GM12878 (cell line): ENCODE results near the gene LBH. TPM values are rescaled to one million over a fixed set of nuclear protein-coding genes. Genes with fewer than 3 reads are reported as not detected.

Experiments used
- ATAC-seq: fragments of 200-7000 bp; cut with Tn5 transposase; 3 replicates; pipeline ENCODE4 v1.9.1; 2020; ENCODE audit warnings: mild to moderate bottlenecking, moderate library complexity
- BruUV-seq: library from RNA; stranded (reverse); fragments of 400-500 nt; replicated peaks from 2 replicates; lab custom pipeline; 2021; lab: Mats Ljungman, UMichigan
- CTCF ChIA-PET: fragments of 300-600 bp; sonication (Branson Sonifier 250); formaldehyde crosslinking; extraction: SDS; loops from one replicate; lab custom pipeline; 2021; ENCODE audit warnings: inconsistent platforms; lab: Yijun Ruan, JAX
- POLR2A ChIA-PET: fragments of 350-600 bp; formaldehyde crosslinking; extraction: SDS; loops from one replicate; lab custom pipeline; 2021; ENCODE audit warnings: inconsistent platforms; lab: Charles Lee
- RAD21 ChIA-PET: fragments of 300-600 bp; sonication (Branson Sonifier 250); formaldehyde crosslinking; loops from one replicate; lab custom pipeline; 2023; ENCODE audit warnings: antibody characterized with exemption; ENCODE audit not compliant: unreplicated experiment; lab: Charles Lee
- SMC1A ChIA-PET: fragments of 300-600 bp; sonication (Branson Sonifier 250); formaldehyde crosslinking; loops from one replicate; lab custom pipeline; 2023; ENCODE audit not compliant: unreplicated experiment, uncharacterized antibody; lab: Charles Lee
- DNase-seq: peaks from one replicate; pipeline ENCODE4 v3.0.0-alpha.2; 2011; ENCODE audit warnings: low read depth, low spot score
- FAIRE-seq: peaks from 3 replicates; lab custom pipeline; 2011; peaks lifted over from hg19 to GRCh38; lab: Jason Lieb, UNC
- H2AFZ ChIP-seq: 2 replicates; pipeline ENCODE4 v1.6.0; 2011; ENCODE audit warnings: low read depth, low read length, control low read depth; ENCODE audit not compliant: control insufficient read depth
- H3K27ac ChIP-seq: 2 replicates; pipeline ENCODE4 v1.5.1; 2011; ENCODE audit warnings: control low read depth; ENCODE audit not compliant: control insufficient read depth, insufficient read depth
- H3K27me3 ChIP-seq, 2 experiments: replicated peaks in 1 of 2; 2 replicates each; pipeline versions ENCODE4 v1.6.0 to v1.6.1; 2011; ENCODE audit warnings: low read length in 1 of 2; ENCODE audit not compliant: control insufficient read depth in 2 of 2, insufficient read depth in 2 of 2
- H3K36me3 ChIP-seq, 2 experiments: 2 replicates each; pipeline ENCODE4 v1.5.1; 2011; ENCODE audit warnings: low read length in 1 of 2; ENCODE audit not compliant: control insufficient read depth in 2 of 2, insufficient read depth in 2 of 2
- H3K4me1 ChIP-seq: 2 replicates; pipeline ENCODE4 v1.6.1; 2011; ENCODE audit warnings: mild to moderate bottlenecking, low read length, moderate library complexity, mixed read lengths; ENCODE audit not compliant: control insufficient read depth, insufficient read depth
- H3K4me2 ChIP-seq: 2 replicates; pipeline ENCODE4 v1.6.0; 2011; ENCODE audit warnings: control low read depth; ENCODE audit not compliant: control insufficient read depth, insufficient read depth
- H3K4me3 ChIP-seq: fragments of 200-600 bp; sonication (generic); 2 replicates; pipeline ENCODE4 v1.5.1; 2016
- H3K79me2 ChIP-seq: 2 replicates; pipeline ENCODE4 v1.6.0; 2011; ENCODE audit warnings: low read length; ENCODE audit not compliant: control insufficient read depth, insufficient read depth
- H3K9ac ChIP-seq: 2 replicates; pipeline ENCODE4 v1.8.0; 2011; ENCODE audit warnings: low read length, control low read depth, mixed read lengths; ENCODE audit not compliant: control insufficient read depth, insufficient read depth
- H3K9me3 ChIP-seq: replicated peaks from 3 replicates; pipeline ENCODE4 v1.5.1; 2011; ENCODE audit warnings: mild to moderate bottlenecking, low read length; ENCODE audit not compliant: control insufficient read depth, insufficient read depth
- H4K20me1 ChIP-seq: 2 replicates; pipeline ENCODE4 v1.6.0; 2011; ENCODE audit not compliant: control insufficient read depth, insufficient read depth
- ATF3 ChIP-seq: IDR thresholded peaks from 2 replicates; pipeline ENCODE4 v1.6.1; 2011; ENCODE audit warnings: low read depth, mild to moderate bottlenecking, low read length, moderate library complexity, borderline replicate concordance; ENCODE audit errors: extremely low read depth
- BCL3 ChIP-seq: IDR thresholded peaks from 2 replicates; pipeline ENCODE4 v1.6.1; 2011; ENCODE audit warnings: borderline replicate concordance, low read depth, mild to moderate bottlenecking, moderate library complexity, low read length; ENCODE audit not compliant: insufficient read depth, poor library complexity, severe bottlenecking
- CEBPZ ChIP-seq: fragments of 150-350 bp; IDR thresholded peaks from 2 replicates; pipeline ENCODE4 v1.6.1; 2016; ENCODE audit warnings: low read depth, low read length
- ELK1 ChIP-seq: IDR thresholded peaks from 2 replicates; pipeline ENCODE4 v1.6.1; 2012; ENCODE audit warnings: low read depth, low read length, improper control_type of control experiment
- KAT2A ChIP-seq: conservative IDR thresholded peaks from 2 replicates; pipeline ENCODE4 v1.6.1; 2011; ENCODE audit warnings: low read depth, low read length; ENCODE audit not compliant: control insufficient read depth
- NBN ChIP-seq: fragments of 450-650 bp; IDR thresholded peaks from 2 replicates; pipeline ENCODE4 v1.6.1; 2016
- PKNOX1 ChIP-seq: fragments of 450-650 bp; IDR thresholded peaks from 2 replicates; pipeline ENCODE4 v1.6.1; 2016; ENCODE audit warnings: mild to moderate bottlenecking
- RB1 ChIP-seq: fragments of 450-650 bp; formaldehyde crosslinking; IDR thresholded peaks from 2 replicates; pipeline ENCODE4 v1.6.1; 2017; ENCODE audit warnings: mild to moderate bottlenecking, borderline replicate concordance
- TCF12 ChIP-seq: IDR thresholded peaks from 2 replicates; pipeline ENCODE4 v1.6.1; 2011; ENCODE audit warnings: low read depth, mild to moderate bottlenecking, low read length
- WGBS: methylation state at CpG from one replicate; pipeline ENCODE4 v1.1.6; 2016; ENCODE audit warnings: low lambda C conversion rate; ENCODE audit not compliant: insufficient replicate concordance, insufficient coverage; ENCODE audit errors: missing lambda C conversion rate; 5-methylcytosine and 5-hydroxymethylcytosine counted together
- in situ Hi-C: fragments of 300-500 bp; cut with MboI; formaldehyde crosslinking; loops from 9 replicates; pipeline ENCODE4 v1.14.3; 2018; ENCODE audit warnings: mixed read lengths
- intact Hi-C: fragments of 100-400 bp; cut with micrococcal nuclease; formaldehyde crosslinking; loops from one replicate; pipeline ENCODE4 v1.14.2; 2022; ENCODE audit not compliant: unreplicated experiment
- polyA plus RNA-seq, 11 experiments: library from polyadenylated mRNA; depleted of rRNA in 4 of 11; unstranded in 6 of 11; stranded (reverse) in 5 of 11; fragments of >200 nt; fragmentation: Nextera tagmentation in 4 of 11; fragmentation: Illumina TruSeq in 1 of 11; extraction: Ambion mirVana in 4 of 11; extraction: Trizol in 1 of 11; gene quantifications; 1 replicate in 1 of 11; 2 replicates in 10 of 11; pipeline versions ENCODE4 v1.2.1 to v1.2.3, GENCODE V29; 2011 to 2016; ENCODE audit warnings: inconsistent platforms in 2 of 11, missing spikeins in 2 of 11, low read depth in 1 of 11
- total RNA-seq, 4 experiments: library from RNA; depleted of rRNA in 3 of 4; stranded (reverse); fragments of >200 nt in 3 of 4; fragmentation: Illumina TruSeq in 1 of 4; extraction: Trizol in 1 of 4; gene quantifications; 2 replicates each; pipeline versions ENCODE4 v1.2.1 to v1.2.3, GENCODE V29; 2013 to 2021

The LBH gene
- total and polyA plus RNA-seq, 10 of the 15 experiments (the other 5 are each of a cell fraction or from before 2014, with no cell fraction given) = 9.3 to 133 (median 34.1) TPM

- TF ChIP-seq NBN (no peak), PKNOX1 (no peak), ELK1 (no peak), KAT2A (no peak), BCL3 (no peak), TCF12 (no peak), RB1 (no peak), CEBPZ (no peak), ATF3 (no peak)
- ChIA-PET RAD21 (interaction anchor here (1.5 to 7.1 kb wide), 2 partner anchors 41 to 504 kb away, joined by 7 to 195 read pairs; no protein-coding TSS in a partner anchor), CTCF (interaction anchor here (0.6 to 5.8 kb wide), 8 partner anchors 33 to 505 kb away, joined by 3 to 108 read pairs (median 8); no protein-coding TSS in a partner anchor), SMC1A (interaction anchor here (1.3 to 12.7 kb wide), 6 partner anchors 23 to 506 kb away, joined by 4 to 444 read pairs (median 14); partner anchors contain the start of gene LBH), POLR2A (interaction anchor here (0.7 kb wide), 1 partner anchor 55 kb away, joined by 3 read pairs; no protein-coding TSS in a partner anchor)
- H3K4me1 ChIP-seq = peaks cover 2% of the 10 kb centered on the region
- H3K79me2 ChIP-seq = no peaks in the 10 kb centered on the region
- H3K36me3 ChIP-seq = no peaks in the 10 kb centered on the region
- ATAC-seq (no peak), DNase-seq (no peak), FAIRE-seq (no peak)
- no peak overlapping the region for H3K4me3 ChIP-seq
- no peak overlapping the region for H3K9ac ChIP-seq
- H3K27ac ChIP-seq = no peak overlapping the region
- WGBS = 59% methylated on average over 1 of the region's 1 CpG
- H3K27me3 ChIP-seq = no peaks in the 10 kb centered on the region; a peak in 1 of 4 replicates
- no peak overlapping the region for H2AFZ ChIP-seq
- no TSS peak for BruUV-seq
- in situ Hi-C loops = loop anchor here (5.0 kb wide), 1 partner anchor 502 kb away; no protein-coding TSS in a partner anchor
- no peaks in the 10 kb centered on the region; the same call in 1 of the 2 replicates for H4K20me1 ChIP-seq
- intact Hi-C loops = loop anchor here (5.0 kb wide), 3 partner anchors 38 to 487 kb away; partner anchors contain the start of gene LCLAT1
- no peaks in the 10 kb centered on the region for H3K9me3 ChIP-seq
- no peak overlapping the region for H3K4me2 ChIP-seq
Measured at GRCh38 chr2:30205456-30205855, 25.9 kb upstream of the LBH start.
